ENCODE measurements around the gene FOXP1.
A peak's percentile ranks its signal among the peaks of the same experiment; 100 is the strongest.
"Not testable (repeated sequence)": the region's sequence is repeated elsewhere in the genome, so short reads cannot be mapped to it uniquely, and the experiment has no call there.

FOXP1 gene

DNA sequence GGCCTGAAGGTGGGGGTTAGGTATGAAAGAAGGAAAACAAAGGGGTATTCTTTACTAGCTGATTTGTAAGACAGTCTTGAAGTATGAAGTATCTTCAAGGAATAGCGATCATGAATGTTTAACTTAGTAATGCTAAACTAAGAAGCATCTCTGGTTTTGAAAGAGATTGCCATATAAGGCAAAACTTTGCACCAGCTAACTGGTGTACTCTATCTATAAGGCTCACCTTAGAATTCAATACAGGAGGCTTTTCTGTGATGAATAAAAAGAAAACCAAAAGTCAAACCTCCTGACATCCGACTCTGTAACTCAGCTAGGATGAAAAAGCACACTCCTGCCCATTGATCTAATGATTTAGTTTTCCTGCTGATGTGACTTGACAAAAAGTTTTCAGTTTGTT, 54.7 kb downstream of the FOXP1 start:
- no peak for DNase-seq

GRCh38 chr3:71526448-71526847, 57.1 kb downstream of the FOXP1 start:
- not testable (repeated sequence) for DNase-seq

DNA sequence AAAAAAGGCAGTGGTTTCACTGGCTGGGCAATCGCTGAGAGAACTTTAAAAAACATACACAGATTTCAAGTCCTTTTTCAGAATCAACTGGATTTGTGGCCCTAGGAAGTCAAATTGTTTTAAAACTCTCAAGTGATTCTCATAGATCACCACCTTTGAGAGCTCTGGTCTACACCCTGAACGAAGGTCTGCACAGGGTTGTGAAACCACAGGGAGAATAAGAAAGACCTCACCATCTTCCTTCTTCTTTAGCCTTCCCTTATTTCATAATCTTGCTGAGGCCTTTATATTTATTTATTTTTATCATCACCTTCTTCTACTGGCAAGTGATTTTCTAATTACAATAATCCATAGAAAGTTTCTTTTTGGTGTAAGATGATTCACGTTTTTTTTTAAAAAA, 58.1 kb downstream of the FOXP1 start:
- DNase-seq = no peak

- DNase-seq = no peak
These were observed 58.9 kb downstream of the FOXP1 start for GRCh38 chr3:71524672-71525071.

DNA sequence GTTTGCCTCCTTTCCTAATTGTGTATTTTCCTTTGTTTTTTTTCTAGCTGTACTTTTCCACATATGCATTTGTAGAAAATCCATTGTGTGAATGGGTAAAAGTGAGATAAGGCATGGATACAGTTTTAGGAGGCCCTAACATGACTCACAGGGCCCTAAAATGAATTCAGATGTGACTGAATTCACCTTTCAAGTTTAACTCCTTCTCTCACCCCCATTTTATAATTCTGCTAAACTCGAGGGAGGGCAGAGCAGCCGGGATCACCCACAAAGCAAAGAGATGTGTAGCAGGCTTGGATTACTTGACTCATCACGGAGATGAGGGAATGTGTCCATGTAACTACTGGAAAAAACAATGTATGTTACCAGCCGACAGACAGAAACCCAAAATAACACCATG, 59.9 kb downstream of the FOXP1 start:
- peak; percentile 73 for DNase-seq

- no peak for DNase-seq
These were observed 61.3 kb downstream of the FOXP1 start for GRCh38 chr3:71521940-71522876.

- no peak for DNase-seq
These were observed 62.5 kb downstream of the FOXP1 start for GRCh38 chr3:71521021-71521352.

GRCh38 chr3:71520161-71521020, 63.1 kb downstream of the FOXP1 start:
- peak; percentile 84 for DNase-seq

- DNase-seq = no peak
These were observed 65.4 kb downstream of the FOXP1 start for GRCh38 chr3:71518089-71518488.

GRCh38 chr3:71517271-71517791, 66.2 kb downstream of the FOXP1 start:
- peak; percentile 69 for DNase-seq

GRCh38 chr3:71515636-71516365, 67.7 kb downstream of the FOXP1 start:
- DNase-seq = no peak

GRCh38 chr3:71514621-71515020, 68.9 kb downstream of the FOXP1 start:
- DNase-seq = peak; percentile 48

GRCh38 chr3:71513515-71513914, 70.0 kb downstream of the FOXP1 start:
- DNase-seq = no peak

- DNase-seq = no peak
These were observed 70.4 kb downstream of the FOXP1 start for GRCh38 chr3:71513081-71513480.

- no peak for DNase-seq
These were observed 71.0 kb downstream of the FOXP1 start for GRCh38 chr3:71512544-71512943.

DNA sequence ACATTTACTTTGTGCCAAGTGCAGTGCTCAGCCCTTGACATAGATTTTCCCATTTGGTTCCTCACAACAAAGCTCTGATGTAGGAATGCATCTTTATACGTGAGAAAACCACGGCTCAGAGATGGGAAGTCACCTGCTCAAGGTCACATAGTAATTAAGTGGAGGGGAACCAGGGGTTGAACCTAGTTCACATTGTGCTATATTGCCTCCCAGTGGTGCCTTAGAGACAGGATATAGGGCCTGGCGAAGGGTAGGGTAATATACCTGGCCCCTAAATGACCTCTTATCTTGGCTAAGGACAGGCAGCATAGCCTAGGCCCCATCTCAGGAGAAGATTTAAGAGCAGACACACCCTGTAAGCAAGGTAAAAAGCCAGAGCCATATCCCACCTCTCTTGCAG, 71.5 kb downstream of the FOXP1 start:
- no peak for DNase-seq

- DNase-seq = no peak
These were observed 72.1 kb downstream of the FOXP1 start for GRCh38 chr3:71511446-71511845.

GRCh38 chr3:71511037-71511436, 72.5 kb downstream of the FOXP1 start:
- peak; percentile 100 for DNase-seq

DNA sequence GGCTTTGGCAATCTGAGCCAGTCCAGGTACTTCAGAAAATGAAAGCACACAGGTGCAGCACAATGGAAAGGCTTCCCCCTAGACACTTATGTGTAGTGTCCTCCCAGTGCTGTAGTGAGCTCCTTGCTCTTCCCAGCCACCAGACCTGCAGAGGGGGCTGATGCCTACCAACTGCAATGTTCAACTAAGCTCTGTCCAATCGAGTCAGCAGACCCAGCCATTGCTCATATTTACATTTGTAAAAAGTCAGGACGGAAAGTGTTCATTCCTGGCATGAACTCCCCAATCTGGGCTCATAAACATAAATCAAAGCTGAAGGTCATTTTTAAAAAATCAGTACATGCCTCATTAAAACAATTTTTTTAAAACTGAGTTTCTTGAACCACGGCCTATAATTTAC, 73.0 kb downstream of the FOXP1 start:
- peak; percentile 90 for DNase-seq

- DNase-seq = peak; percentile 85
These were observed 74.5 kb downstream of the FOXP1 start for GRCh38 chr3:71509066-71509465.

DNA sequence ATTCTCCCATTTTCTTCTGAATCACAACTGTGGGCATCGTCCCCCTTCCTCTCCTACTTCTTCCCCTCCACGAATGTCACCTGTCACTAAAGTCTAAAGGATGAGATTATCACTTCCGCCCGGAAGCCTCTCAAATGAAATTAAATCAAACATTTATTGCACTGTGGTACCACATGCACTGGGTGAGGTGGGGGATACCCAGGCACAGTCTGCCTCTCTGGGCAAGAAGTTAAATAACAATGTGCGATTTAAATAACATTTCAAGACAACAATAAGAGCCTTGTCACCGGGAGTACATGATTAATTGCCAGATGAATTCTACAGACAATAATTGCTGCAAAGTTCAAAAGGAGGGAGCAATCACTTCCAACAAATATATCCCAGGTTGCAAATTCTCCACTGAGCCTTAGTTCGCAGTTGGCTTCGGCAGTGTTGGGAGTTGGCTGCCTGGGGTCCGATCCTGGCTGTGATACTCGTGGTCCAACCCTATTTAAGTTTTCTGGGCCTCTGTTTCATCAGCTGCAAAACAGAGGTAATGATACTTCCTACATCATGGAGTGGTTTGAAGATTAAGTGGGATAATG, 77.7 kb downstream of the FOXP1 start:
- DNase-seq = no peak
